Spleen (tissue), 11 donors: ENCODE measurements around the gene PGLYRP4. TPM values are rescaled to one million over a fixed set of nuclear protein-coding genes. Genes with fewer than 3 reads are reported as not detected.

Experiments
- DNase-seq: peaks from one replicate; pipeline ENCODE4 v3.0.0-alpha.2; 2020
- H3K27ac ChIP-seq, 8 donors: fragments of 200-600 bp; sonication (generic) in 7 of 8; 1 replicate in 4 of 8; 2 replicates in 4 of 8; pipeline versions ENCODE4 v1.5.0 to v1.8.0; 2016 to 2021; ENCODE audit warnings: inconsistent platforms in 4 of 8, mild to moderate bottlenecking in 4 of 8, moderate library complexity in 1 of 8
- H3K27me3 ChIP-seq, 7 donors: fragments of 200-600 bp; sonication (generic) in 6 of 7; replicated peaks in 1 of 7; 1 replicate in 4 of 7; 2 replicates in 3 of 7; pipeline versions ENCODE4 v1.5.0 to v1.8.0; 2016 to 2021; ENCODE audit warnings: inconsistent platforms in 3 of 7, mild to moderate bottlenecking in 1 of 7
- H3K36me3 ChIP-seq, 6 donors: fragments of 200-600 bp; sonication (generic) in 5 of 6; 1 replicate in 4 of 6; 2 replicates in 2 of 6; pipeline versions ENCODE4 v1.5.0 to v1.8.0; 2016 to 2021; ENCODE audit warnings: inconsistent platforms in 2 of 6
- H3K4me1 ChIP-seq, 6 donors: fragments of 200-600 bp; sonication (generic) in 5 of 6; 1 replicate in 3 of 6; 2 replicates in 3 of 6; pipeline versions ENCODE4 v1.5.0 to v1.8.0; 2016 to 2021; ENCODE audit warnings: inconsistent platforms in 3 of 6
- H3K4me3 ChIP-seq, 8 donors: fragments of 200-600 bp; sonication (generic) in 7 of 8; 1 replicate in 4 of 8; 2 replicates in 4 of 8; pipeline versions ENCODE4 v1.5.0 to v1.8.0; 2016 to 2021; ENCODE audit warnings: inconsistent platforms in 4 of 8, mild to moderate bottlenecking in 4 of 8, moderate library complexity in 2 of 8
- H3K9me3 ChIP-seq, 8 donors: fragments of 200-600 bp; sonication (generic) in 7 of 8; 1 replicate in 4 of 8; 2 replicates in 4 of 8; pipeline versions ENCODE4 v1.5.0 to v1.8.0; 2016 to 2021; ENCODE audit warnings: inconsistent platforms in 4 of 8
- POLR2A ChIP-seq, 3 donors: fragments of 450-650 bp; IDR thresholded peaks; one replicate each; pipeline ENCODE4 v1.5.1; 2017; ENCODE audit warnings: antibody characterized with exemption in 3 of 3, mild to moderate bottlenecking in 1 of 3
- POLR2AphosphoS5 ChIP-seq, 3 donors: sonication (generic); formaldehyde crosslinking; IDR thresholded peaks; one replicate each; pipeline ENCODE4 v1.5.1; 2017; ENCODE audit warnings: antibody characterized with exemption in 3 of 3
- WGBS, 5 donors: extraction: QIAGEN DNeasy Blood & Tissue Kit in 3 of 5; methylation state at CpG; one replicate each; pipeline versions ENCODE4 v1.1.5 to v1.1.7; 2013 to 2018; 5-methylcytosine and 5-hydroxymethylcytosine counted together
- intact Hi-C: fragments of 100-400 bp; cut with DNase I; formaldehyde crosslinking; loops from one replicate; pipeline ENCODE4 v1.15.0; 2023; ENCODE audit warnings: low total_unique reads
- polyA plus RNA-seq, 3 donors: library from polyadenylated mRNA; stranded (reverse); fragments of 200-250 nt; gene quantifications; one replicate each; pipeline ENCODE4 v1.2.1, GENCODE V29; 2013
- total RNA-seq, 7 donors: library from RNA; depleted of rRNA in 3 of 7; stranded (reverse); fragments of >200 nt in 3 of 7; fragmentation: NEBNext Ultra II Directional in 4 of 7; extraction: Animal tissue kit (Norgen Biotek cat#: 25700) in 4 of 7; gene quantifications; one replicate each; pipeline versions ENCODE4 v1.1.0 to v1.2.1, GENCODE V29; 2016 to 2021
- TF ChIP-seq, protein P1 (sequence below), 11 experiments: fragments of 200-600 bp in 7 of 11; fragments of 450-650 bp in 4 of 11; sonication (generic) in 4 of 11; IDR thresholded peaks in 8 of 11; conservative IDR thresholded peaks in 3 of 11; 1 replicate in 7 of 11; 2 replicates in 4 of 11; pipeline versions ENCODE4 v1.4.0 to v1.8.0; 2016 to 2021; ENCODE audit warnings: antibody characterized with exemption in 11 of 11, inconsistent platforms in 4 of 11, mild to moderate bottlenecking in 1 of 11
- donor health status: healthy with polysubstance abuse.
- donor health status: DM: no; HTN: no; CAD: no; lungs with moderate emphysema.
- donor health status: DM: no; HTN: no; CAD: no.
- donor health status: Bipolar disorder and iron deficiency.
- donor health status: healthy.
- donor health status: DM: no; HTN: no; CAD: no.
- donor health status: DM: yes; HTN: yes; CAD: no.

PGLYRP4 gene
- total and polyA plus RNA-seq, 10 donors: 0.18 TPM; not detected in 9

DNA sequence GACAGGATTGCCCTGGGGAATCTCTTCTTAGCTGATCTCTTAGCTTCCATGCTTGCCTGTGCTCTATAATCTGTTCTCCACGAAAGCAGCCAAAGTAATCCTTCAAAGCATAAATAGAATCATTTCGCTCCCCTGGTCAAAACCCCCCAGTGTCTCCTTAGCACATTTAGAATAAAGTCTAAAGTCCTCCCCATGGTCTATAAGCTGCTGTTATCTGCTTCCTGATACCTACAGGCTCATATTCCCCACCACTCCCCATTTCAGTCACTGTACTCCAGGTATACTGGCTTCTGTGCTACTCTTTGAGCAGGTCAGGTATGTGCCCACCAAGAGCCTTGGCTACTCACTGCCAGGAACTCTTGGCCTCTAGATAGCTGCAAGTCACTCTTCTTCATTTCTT lies 23.9 kb upstream of the PGLYRP4 start:
- no peak for TF ChIP-seq POLR2AphosphoS5 (IDR thresholded peaks at IDR 0.05)
- TF ChIP-seq POLR2A (IDR thresholded peaks at IDR 0.05): no peak
- TF ChIP-seq, protein P1, sequence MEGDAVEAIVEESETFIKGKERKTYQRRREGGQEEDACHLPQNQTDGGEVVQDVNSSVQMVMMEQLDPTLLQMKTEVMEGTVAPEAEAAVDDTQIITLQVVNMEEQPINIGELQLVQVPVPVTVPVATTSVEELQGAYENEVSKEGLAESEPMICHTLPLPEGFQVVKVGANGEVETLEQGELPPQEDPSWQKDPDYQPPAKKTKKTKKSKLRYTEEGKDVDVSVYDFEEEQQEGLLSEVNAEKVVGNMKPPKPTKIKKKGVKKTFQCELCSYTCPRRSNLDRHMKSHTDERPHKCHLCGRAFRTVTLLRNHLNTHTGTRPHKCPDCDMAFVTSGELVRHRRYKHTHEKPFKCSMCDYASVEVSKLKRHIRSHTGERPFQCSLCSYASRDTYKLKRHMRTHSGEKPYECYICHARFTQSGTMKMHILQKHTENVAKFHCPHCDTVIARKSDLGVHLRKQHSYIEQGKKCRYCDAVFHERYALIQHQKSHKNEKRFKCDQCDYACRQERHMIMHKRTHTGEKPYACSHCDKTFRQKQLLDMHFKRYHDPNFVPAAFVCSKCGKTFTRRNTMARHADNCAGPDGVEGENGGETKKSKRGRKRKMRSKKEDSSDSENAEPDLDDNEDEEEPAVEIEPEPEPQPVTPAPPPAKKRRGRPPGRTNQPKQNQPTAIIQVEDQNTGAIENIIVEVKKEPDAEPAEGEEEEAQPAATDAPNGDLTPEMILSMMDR (IDR thresholded peaks at IDR 0.05 in 8 of 11, conservative IDR thresholded peaks at IDR 0.05 in 3 of 11): no peak
- intact Hi-C loops: no loop called here
- H3K36me3 ChIP-seq: no peaks in the 10 kb centered on the region
- peak overlapping the region in 1 of 8 donors; percentile 11 for H3K4me3 ChIP-seq
- no peaks in the 10 kb centered on the region for H3K9me3 ChIP-seq
- 86 to 93% (median 92%) methylated on average over 2 of the region's 2 CpGs for WGBS, 5 donors
- peak overlapping the region in 5 of 8 donors; percentile 28 to 95 (median 85) for H3K27ac ChIP-seq
- peaks cover 0 to 30% (median 0%) of the 10 kb centered on the region in 7 donors for H3K27me3 ChIP-seq
- no peak for DNase-seq
- peaks cover 0 to 24% (median 0%) of the 10 kb centered on the region in 6 donors for H3K4me1 ChIP-seq

- DNase-seq: peak; percentile 41
- intact Hi-C loops: no loop called here
- no peaks in the 10 kb centered on the region for H3K9me3 ChIP-seq
- no peak overlapping the region for H3K4me3 ChIP-seq
- no peak for TF ChIP-seq POLR2A (IDR thresholded peaks at IDR 0.05)
- TF ChIP-seq, protein P1 (IDR thresholded peaks at IDR 0.05 in 8 of 11, conservative IDR thresholded peaks at IDR 0.05 in 3 of 11): no peak
- TF ChIP-seq POLR2AphosphoS5 (IDR thresholded peaks at IDR 0.05): no peak
- H3K27me3 ChIP-seq: peaks cover 0 to 17% (median 0%) of the 10 kb centered on the region in 7 donors
- H3K27ac ChIP-seq: peak overlapping the region in 6 of 8 donors; percentile 28 to 95 (median 74)
- 88 to 100% (median 95%) methylated on average over 1 of the region's 1 CpG for whole genome bisulfite sequencing, 5 donors
- H3K4me1 ChIP-seq: peaks cover 0 to 37% (median 0%) of the 10 kb centered on the region in 6 donors
- no peaks in the 10 kb centered on the region for H3K36me3 ChIP-seq
These were observed 22.6 kb upstream of the PGLYRP4 start for GRCh38 chr1:153371231-153371630.

- no peaks in the 10 kb centered on the region for H3K9me3 ChIP-seq
- peak overlapping the region in 4 of 8 donors; percentile 71 to 95 (median 84) for H3K27ac ChIP-seq
- no peak overlapping the region for H3K4me3 ChIP-seq
- H3K27me3 ChIP-seq: peaks cover 0 to 14% (median 0%) of the 10 kb centered on the region in 7 donors
- H3K36me3 ChIP-seq: no peaks in the 10 kb centered on the region
- 73 to 87% (median 78%) methylated on average over 3 of the region's 3 CpGs for WGBS, 5 donors
- DNase-seq: no peak
- TF ChIP-seq POLR2AphosphoS5 (IDR thresholded peaks at IDR 0.05): no peak
- TF ChIP-seq, protein P1 (IDR thresholded peaks at IDR 0.05 in 8 of 11, conservative IDR thresholded peaks at IDR 0.05 in 3 of 11): no peak
- no peak for TF ChIP-seq POLR2A (IDR thresholded peaks at IDR 0.05)
- peaks cover 0 to 40% (median 0%) of the 10 kb centered on the region in 6 donors for H3K4me1 ChIP-seq
- intact Hi-C loops: no loop called here
These were observed 21.5 kb upstream of the PGLYRP4 start for GRCh38 chr1:153370146-153370545.

DNA sequence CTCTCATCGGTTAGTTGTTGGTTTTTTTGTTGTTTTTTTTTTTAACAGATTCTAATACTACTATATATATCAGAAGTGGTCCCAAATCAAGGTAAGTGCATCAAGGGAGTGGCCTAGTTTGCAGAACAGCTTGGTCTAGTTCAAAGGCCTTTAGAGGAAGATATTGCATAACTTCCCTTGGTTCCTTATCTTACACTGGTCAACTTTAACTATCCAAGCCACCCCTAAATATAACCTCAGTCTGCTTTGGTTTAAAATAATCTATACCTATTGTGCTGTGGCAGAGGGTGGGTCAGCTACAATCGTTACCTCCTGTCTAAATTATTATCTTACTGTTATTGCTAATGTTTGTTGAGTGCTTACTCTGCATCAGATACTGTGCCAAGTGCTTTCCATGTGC lies 19.9 kb upstream of the PGLYRP4 start:
- intact Hi-C loops: no loop called here
- Histone ChIP-seq H3K36me3 (no peaks in the 10 kb centered on the region), H3K4me1 (peaks cover 0 to 38% (median 0%) of the 10 kb centered on the region in 6 donors), H3K27ac (peak overlapping the region in 5 of 8 donors; percentile 33 to 95 (median 86)), H3K9me3 (no peaks in the 10 kb centered on the region), H3K4me3 (no peak overlapping the region), H3K27me3 (peaks cover 0 to 6% (median 0%) of the 10 kb centered on the region in 7 donors)
- no peak for DNase-seq
- TF ChIP-seq POLR2AphosphoS5 (IDR thresholded peaks at IDR 0.05) (no peak), POLR2A (IDR thresholded peaks at IDR 0.05) (no peak)
- TF ChIP-seq, protein P1 (IDR thresholded peaks at IDR 0.05 in 8 of 11, conservative IDR thresholded peaks at IDR 0.05 in 3 of 11): no peak
- WGBS, 5 donors: 40 to 63% (median 51%) methylated on average over 2 of the region's 2 CpGs
